Cerebellar cortex (tissue), 1 donor: ENCODE data around the gene AGBL1.

Experiments used
- DNase-seq: peaks from one replicate; pipeline ENCODE4 v3.0.0-alpha.2; 2015; ENCODE audit warnings: low spot score

AGBL1 gene

GRCh38 chr15:86079508-86080266 is at the start of gene AGBL1:
Gene AGBL1 (plus strand): TSS chr15:86079871.
- DNase-seq: no peak

GRCh38 chr15:86034904-86035303 is 44.8 kb upstream of the AGBL1 start:
- DNase-seq: no peak

GRCh38 chr15:86036243-86036642 is 43.4 kb upstream of the AGBL1 start:
- no peak for DNase-seq

GRCh38 chr15:86038491-86038890 is 41.2 kb upstream of the AGBL1 start:
- no peak for DNase-seq

GRCh38 chr15:86040356-86041033 is 39.2 kb upstream of the AGBL1 start:
- peak; percentile 33 for DNase-seq

GRCh38 chr15:86041399-86041798 is 38.3 kb upstream of the AGBL1 start:
- no peak for DNase-seq

GRCh38 chr15:86042226-86042625 is 37.4 kb upstream of the AGBL1 start:
- no peak for DNase-seq

- DNase-seq: no peak
Observed at GRCh38 chr15:86044981-86045380, 34.7 kb upstream of the AGBL1 start.

GRCh38 chr15:86054338-86054737 is 25.3 kb upstream of the AGBL1 start:
- DNase-seq: no peak

GRCh38 chr15:86055688-86056087 is 24.0 kb upstream of the AGBL1 start:
- no peak for DNase-seq

- DNase-seq: no peak
Observed at GRCh38 chr15:86059851-86060250, 19.8 kb upstream of the AGBL1 start.

GRCh38 chr15:86060674-86061073 is 19.0 kb upstream of the AGBL1 start:
- DNase-seq: no peak

GRCh38 chr15:86061581-86061980 is 18.1 kb upstream of the AGBL1 start:
- DNase-seq: no peak

GRCh38 chr15:86062646-86063243 is 16.9 kb upstream of the AGBL1 start:
- DNase-seq: no peak

- DNase-seq: no peak
Observed at GRCh38 chr15:86063356-86064095, 16.1 kb upstream of the AGBL1 start.

GRCh38 chr15:86064326-86064725 is 15.3 kb upstream of the AGBL1 start:
- no peak for DNase-seq

- DNase-seq: no peak
Observed at GRCh38 chr15:86066174-86066834, 13.4 kb upstream of the AGBL1 start.

- DNase-seq: no peak
Observed at GRCh38 chr15:86073281-86073680, 6.4 kb upstream of the AGBL1 start.

GRCh38 chr15:86076468-86076867 is 3.2 kb upstream of the AGBL1 start:
- DNase-seq: no peak

GRCh38 chr15:86077070-86077469 is 2.6 kb upstream of the AGBL1 start:
- DNase-seq: no peak

GRCh38 chr15:86080302-86080701 is 631 bp downstream of the AGBL1 start:
- DNase-seq: no peak
